Gastrocnemius medialis (tissue), 4 donors: Measurements from ENCODE around the gene CELF4.

Experiments
- POLR2A ChIP-seq, 2 donors: fragments of 450-650 bp; IDR thresholded peaks; one replicate each; pipeline ENCODE4 v1.6.1; 2017; ENCODE audit warnings: antibody characterized with exemption in 2 of 2, mild to moderate bottlenecking in 2 of 2, moderate library complexity in 2 of 2
- TF ChIP-seq, protein P1 (sequence below), 5 experiments: fragments of 450-650 bp in 3 of 5; fragments of 200-600 bp in 2 of 5; sonication (generic) in 2 of 5; IDR thresholded peaks in 4 of 5; conservative IDR thresholded peaks in 1 of 5; 1 replicate in 4 of 5; 2 replicates in 1 of 5; pipeline ENCODE4 v1.5.1; 2016 to 2019; ENCODE audit warnings: antibody characterized with exemption in 5 of 5, mild to moderate bottlenecking in 3 of 5, moderate library complexity in 3 of 5

GRCh38 chr18:37361335-37362157 lies 204.1 kb downstream of the CELF4 start:
- TF ChIP-seq, protein P1, sequence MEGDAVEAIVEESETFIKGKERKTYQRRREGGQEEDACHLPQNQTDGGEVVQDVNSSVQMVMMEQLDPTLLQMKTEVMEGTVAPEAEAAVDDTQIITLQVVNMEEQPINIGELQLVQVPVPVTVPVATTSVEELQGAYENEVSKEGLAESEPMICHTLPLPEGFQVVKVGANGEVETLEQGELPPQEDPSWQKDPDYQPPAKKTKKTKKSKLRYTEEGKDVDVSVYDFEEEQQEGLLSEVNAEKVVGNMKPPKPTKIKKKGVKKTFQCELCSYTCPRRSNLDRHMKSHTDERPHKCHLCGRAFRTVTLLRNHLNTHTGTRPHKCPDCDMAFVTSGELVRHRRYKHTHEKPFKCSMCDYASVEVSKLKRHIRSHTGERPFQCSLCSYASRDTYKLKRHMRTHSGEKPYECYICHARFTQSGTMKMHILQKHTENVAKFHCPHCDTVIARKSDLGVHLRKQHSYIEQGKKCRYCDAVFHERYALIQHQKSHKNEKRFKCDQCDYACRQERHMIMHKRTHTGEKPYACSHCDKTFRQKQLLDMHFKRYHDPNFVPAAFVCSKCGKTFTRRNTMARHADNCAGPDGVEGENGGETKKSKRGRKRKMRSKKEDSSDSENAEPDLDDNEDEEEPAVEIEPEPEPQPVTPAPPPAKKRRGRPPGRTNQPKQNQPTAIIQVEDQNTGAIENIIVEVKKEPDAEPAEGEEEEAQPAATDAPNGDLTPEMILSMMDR (IDR thresholded peaks at IDR 0.05 in 4 of 5, conservative IDR thresholded peaks at IDR 0.05 in 1 of 5): no peak
- no peak for TF ChIP-seq POLR2A (IDR thresholded peaks at IDR 0.05)
